ENCODE results near the gene LY6G5B.
"Not testable (repeated sequence)": the region's sequence is repeated elsewhere in the genome, so short reads cannot be mapped to it uniquely, and the experiment has no call there.

Gene LY6G5B

GRCh38 chr6:31709157-31709556 is 39.4 kb downstream of the LY6G5B start:
- H3K9ac ChIP-seq (ENCODE audit: low read depth, low read length, poor library complexity); H3K4me3 ChIP-seq (ENCODE audit: low read length in 2 of 2); DNase-seq (ENCODE audit: low spot score); H3K36me3 ChIP-seq (replicated peaks in 1 of 2; ENCODE audit: control insufficient read depth in 2 of 2, insufficient read depth in 2 of 2, low read length in 2 of 2); H3K4me2 ChIP-seq (ENCODE audit: insufficient read depth, low read length, poor library complexity, severe bottlenecking); H2BK15ac ChIP-seq (ENCODE audit: low read length); H4K8ac ChIP-seq (ENCODE audit: low read depth, low read length); H3K79me1 ChIP-seq (ENCODE audit: low read depth, low read length); H4K91ac ChIP-seq (ENCODE audit: low read depth, low read length, poor library complexity); H2BK12ac ChIP-seq (ENCODE audit: low read length); H3K27ac ChIP-seq (replicated peaks; ENCODE audit: low read length); H2BK5ac ChIP-seq (ENCODE audit: low read length); H3K9me3 ChIP-seq (replicated peaks in 1 of 2; ENCODE audit: control insufficient read depth in 2 of 2, insufficient read depth in 1 of 2, low read depth in 1 of 2, low read length in 2 of 2); H3K23ac ChIP-seq (ENCODE audit: low read depth, low read length, poor library complexity); H3K4ac ChIP-seq (ENCODE audit: low read length); H2BK120ac ChIP-seq (ENCODE audit: low read depth, low read length); H3K14ac ChIP-seq (ENCODE audit: low read length); H3K18ac ChIP-seq (ENCODE audit: low read length); H2AK5ac ChIP-seq (ENCODE audit: low read depth, low read length); H3K27me3 ChIP-seq (ENCODE audit: control insufficient read depth in 3 of 3, insufficient read depth in 3 of 3, low read depth in 1 of 3, low read length in 3 of 3); H2AFZ ChIP-seq (ENCODE audit: low read length): not testable (repeated sequence)
- no CpG with 5 or more reads among the region's 11 CpGs for WGBS, 2 donors (ENCODE audit: extremely low coverage in 2 of 2, insufficient read length in 2 of 2, insufficient replicate concordance in 1 of 2)
- peaks cover 10 to 12% of the 10 kb centered on the region in 2 donors for H3K4me1 ChIP-seq (ENCODE audit: control insufficient read depth in 2 of 2, insufficient read depth in 1 of 2, low read depth in 1 of 2, low read length in 2 of 2)

- no peak overlapping the region for H3K4me2 ChIP-seq (ENCODE audit: insufficient read depth, low read length, poor library complexity, severe bottlenecking)
- no peak overlapping the region for H3K18ac ChIP-seq (ENCODE audit: low read length)
- peak overlapping the region; percentile 59 for H2BK5ac ChIP-seq (ENCODE audit: low read length)
- no peak overlapping the region for H3K14ac ChIP-seq (ENCODE audit: low read length)
- no peaks in the 10 kb centered on the region for H3K9me3 ChIP-seq (replicated peaks in 1 of 2; ENCODE audit: control insufficient read depth in 2 of 2, insufficient read depth in 1 of 2, low read depth in 1 of 2, low read length in 2 of 2)
- no peaks in the 10 kb centered on the region for H3K79me1 ChIP-seq (ENCODE audit: low read depth, low read length)
- H4K8ac ChIP-seq (ENCODE audit: low read depth, low read length), result no peak overlapping the region
- WGBS, 2 donors (ENCODE audit: extremely low coverage in 2 of 2, insufficient read length in 2 of 2, insufficient replicate concordance in 1 of 2), result no CpG with 5 or more reads among the region's 5 CpGs
- no peak overlapping the region for H2BK120ac ChIP-seq (ENCODE audit: low read depth, low read length)
- peak overlapping the region; percentile 39 for H4K91ac ChIP-seq (ENCODE audit: low read depth, low read length, poor library complexity)
- no peak overlapping the region for H2BK15ac ChIP-seq (ENCODE audit: low read length)
- DNase-seq (ENCODE audit: low spot score), result no peak
- H2BK12ac ChIP-seq (ENCODE audit: low read length), result no peak overlapping the region
- H3K4me1 ChIP-seq (ENCODE audit: control insufficient read depth in 2 of 2, insufficient read depth in 1 of 2, low read depth in 1 of 2, low read length in 2 of 2), result peaks cover 13 to 17% of the 10 kb centered on the region in 2 donors
- H3K23ac ChIP-seq (ENCODE audit: low read depth, low read length, poor library complexity), result peak overlapping the region; percentile 38
- peak overlapping the region; percentile 89 for H2AK5ac ChIP-seq (ENCODE audit: low read depth, low read length)
- no peak overlapping the region for H3K9ac ChIP-seq (ENCODE audit: low read depth, low read length, poor library complexity)
- peak overlapping the region; percentile 10 for H3K4ac ChIP-seq (ENCODE audit: low read length)
- H3K4me3 ChIP-seq (ENCODE audit: low read length in 2 of 2), result no peak overlapping the region
- no peak overlapping the region for H3K27ac ChIP-seq (replicated peaks; ENCODE audit: low read length)
- H2AFZ ChIP-seq (ENCODE audit: low read length), result no peak overlapping the region
- H3K27me3 ChIP-seq (ENCODE audit: control insufficient read depth in 3 of 3, insufficient read depth in 3 of 3, low read depth in 1 of 3, low read length in 3 of 3), result peaks cover 0 to 4% (median 0%) of the 10 kb centered on the region in 3 experiments
- no peaks in the 10 kb centered on the region for H3K36me3 ChIP-seq (replicated peaks in 1 of 2; ENCODE audit: control insufficient read depth in 2 of 2, insufficient read depth in 2 of 2, low read length in 2 of 2)
Observed at GRCh38 chr6:31710523-31711219, 40.9 kb downstream of the LY6G5B start.

GRCh38 chr6:31711233-31711632 is 41.5 kb downstream of the LY6G5B start:
- no CpG with 5 or more reads among the region's 8 CpGs for WGBS, 2 donors (ENCODE audit: extremely low coverage in 2 of 2, insufficient read length in 2 of 2, insufficient replicate concordance in 1 of 2)

GRCh38 chr6:31712296-31712695 is 42.5 kb downstream of the LY6G5B start:
- Histone ChIP-seq H2BK5ac (ENCODE audit: low read length) (no peak overlapping the region), H2AFZ (ENCODE audit: low read length) (no peak overlapping the region), H2BK15ac (ENCODE audit: low read length) (peak overlapping the region; percentile 87), H3K27ac (replicated peaks; ENCODE audit: low read length) (no peak overlapping the region), H2BK120ac (ENCODE audit: low read depth, low read length) (peak overlapping the region; percentile 20), H3K9ac (ENCODE audit: low read depth, low read length, poor library complexity) (no peak overlapping the region), H2BK12ac (ENCODE audit: low read length) (peak overlapping the region; percentile 96), H4K91ac (ENCODE audit: low read depth, low read length, poor library complexity) (peak overlapping the region; percentile 75), H3K4ac (ENCODE audit: low read length) (peak overlapping the region; percentile 78), H3K36me3 (replicated peaks in 1 of 2; ENCODE audit: control insufficient read depth in 2 of 2, insufficient read depth in 2 of 2, low read length in 2 of 2) (no peaks in the 10 kb centered on the region), H3K23ac (ENCODE audit: low read depth, low read length, poor library complexity) (peak overlapping the region; percentile 77), H3K27me3 (ENCODE audit: control insufficient read depth in 3 of 3, insufficient read depth in 3 of 3, low read depth in 1 of 3, low read length in 3 of 3) (peaks cover 0 to 5% (median 0%) of the 10 kb centered on the region in 3 experiments), H4K8ac (ENCODE audit: low read depth, low read length) (peak overlapping the region; percentile 49), H3K14ac (ENCODE audit: low read length) (no peak overlapping the region), H3K4me3 (ENCODE audit: low read length in 2 of 2) (no peak overlapping the region), H3K9me3 (replicated peaks in 1 of 2; ENCODE audit: control insufficient read depth in 2 of 2, insufficient read depth in 1 of 2, low read depth in 1 of 2, low read length in 2 of 2) (no peaks in the 10 kb centered on the region), H3K4me2 (ENCODE audit: insufficient read depth, low read length, poor library complexity, severe bottlenecking) (no peak overlapping the region), H3K4me1 (ENCODE audit: control insufficient read depth in 2 of 2, insufficient read depth in 1 of 2, low read depth in 1 of 2, low read length in 2 of 2) (peaks cover 13 to 17% of the 10 kb centered on the region in 2 donors), H2AK5ac (ENCODE audit: low read depth, low read length) (peak overlapping the region; percentile 99), H3K79me1 (ENCODE audit: low read depth, low read length) (no peaks in the 10 kb centered on the region), H3K18ac (ENCODE audit: low read length) (peak overlapping the region; percentile 75)
- no peak for DNase-seq (ENCODE audit: low spot score)
- no CpG with 5 or more reads among the region's 8 CpGs for WGBS, 2 donors (ENCODE audit: extremely low coverage in 2 of 2, insufficient read length in 2 of 2, insufficient replicate concordance in 1 of 2)

More at GRCh38 chr6:31711233-31711632, 41.5 kb downstream of the LY6G5B start:
- Histone ChIP-seq H2BK5ac (ENCODE audit: low read length) (peak overlapping the region; percentile 59), H3K4ac (ENCODE audit: low read length) (no peak overlapping the region), H3K27ac (replicated peaks; ENCODE audit: low read length) (no peak overlapping the region), H3K79me1 (ENCODE audit: low read depth, low read length) (no peaks in the 10 kb centered on the region), H3K4me1 (ENCODE audit: control insufficient read depth in 2 of 2, insufficient read depth in 1 of 2, low read depth in 1 of 2, low read length in 2 of 2) (peaks cover 13 to 17% of the 10 kb centered on the region in 2 donors), H3K18ac (ENCODE audit: low read length) (peak overlapping the region; percentile 60), H3K23ac (ENCODE audit: low read depth, low read length, poor library complexity) (no peak overlapping the region), H3K9me3 (replicated peaks in 1 of 2; ENCODE audit: control insufficient read depth in 2 of 2, insufficient read depth in 1 of 2, low read depth in 1 of 2, low read length in 2 of 2) (no peaks in the 10 kb centered on the region), H2BK120ac (ENCODE audit: low read depth, low read length) (no peak overlapping the region), H4K91ac (ENCODE audit: low read depth, low read length, poor library complexity) (peak overlapping the region; percentile 39), H3K4me3 (ENCODE audit: low read length in 2 of 2) (no peak overlapping the region), H2BK12ac (ENCODE audit: low read length) (no peak overlapping the region), H4K8ac (ENCODE audit: low read depth, low read length) (no peak overlapping the region), H3K36me3 (replicated peaks in 1 of 2; ENCODE audit: control insufficient read depth in 2 of 2, insufficient read depth in 2 of 2, low read length in 2 of 2) (no peaks in the 10 kb centered on the region), H3K4me2 (ENCODE audit: insufficient read depth, low read length, poor library complexity, severe bottlenecking) (no peak overlapping the region), H3K27me3 (ENCODE audit: control insufficient read depth in 3 of 3, insufficient read depth in 3 of 3, low read depth in 1 of 3, low read length in 3 of 3) (peaks cover 0 to 4% (median 0%) of the 10 kb centered on the region in 3 experiments), H2AFZ (ENCODE audit: low read length) (no peak overlapping the region), H2BK15ac (ENCODE audit: low read length) (peak overlapping the region; percentile 35), H3K14ac (ENCODE audit: low read length) (no peak overlapping the region), H2AK5ac (ENCODE audit: low read depth, low read length) (peak overlapping the region; percentile 89), H3K9ac (ENCODE audit: low read depth, low read length, poor library complexity) (no peak overlapping the region)
- DNase-seq (ENCODE audit: low spot score), result no peak

All from neuronal stem cell (in vitro differentiated cells).